Embryonic facial prominence (tissue), 1 donor: ENCODE measurements around the gene XXYLT1.
"Not testable (repeated sequence)": the region's sequence is repeated elsewhere in the genome, so short reads cannot be mapped to it uniquely, and the experiment has no call there.

Source experiments
- DNase-seq: peaks from one replicate; pipeline ENCODE4 v3.0.0-alpha.2; 2016; ENCODE audit errors: extremely low spot score

Gene XXYLT1

GRCh38 chr3:195208183-195208582 is 62.8 kb downstream of the XXYLT1 start:
- no peak for DNase-seq

GRCh38 chr3:195207731-195208130 is 63.2 kb downstream of the XXYLT1 start:
- DNase-seq, result no peak

GRCh38 chr3:195207056-195207455 is 63.9 kb downstream of the XXYLT1 start:
- no peak for DNase-seq

GRCh38 chr3:195204360-195205163 is 66.4 kb downstream of the XXYLT1 start:
- DNase-seq, result no peak

- DNase-seq, result no peak
Observed at GRCh38 chr3:195203606-195204005, 67.4 kb downstream of the XXYLT1 start.

- no peak for DNase-seq
Observed at GRCh38 chr3:195201295-195201694, 69.7 kb downstream of the XXYLT1 start.

- DNase-seq, result no peak
Observed at GRCh38 chr3:195200010-195200822, 70.7 kb downstream of the XXYLT1 start.

GRCh38 chr3:195198426-195199346 is 72.3 kb downstream of the XXYLT1 start:
- DNase-seq, result no peak

- DNase-seq, result no peak
Observed at GRCh38 chr3:195197765-195198425, 73.1 kb downstream of the XXYLT1 start.

- DNase-seq, result no peak
Observed at GRCh38 chr3:195196266-195196665, 74.7 kb downstream of the XXYLT1 start.

GRCh38 chr3:195195321-195196209 is 75.4 kb downstream of the XXYLT1 start:
- no peak for DNase-seq

- no peak for DNase-seq
Observed at GRCh38 chr3:195194559-195195206, 76.3 kb downstream of the XXYLT1 start.

GRCh38 chr3:195191580-195191979 is 79.4 kb downstream of the XXYLT1 start:
- no peak for DNase-seq

- no peak for DNase-seq
Observed at GRCh38 chr3:195189821-195190220, 81.1 kb downstream of the XXYLT1 start.

GRCh38 chr3:195188426-195188927 is 82.5 kb downstream of the XXYLT1 start:
- DNase-seq, result no peak

GRCh38 chr3:195187609-195188425 is 83.1 kb downstream of the XXYLT1 start:
- no peak for DNase-seq

- not testable (repeated sequence) for DNase-seq
Observed at GRCh38 chr3:195186710-195187047, 84.3 kb downstream of the XXYLT1 start.

- no peak for DNase-seq
Observed at GRCh38 chr3:195186041-195186709, 84.8 kb downstream of the XXYLT1 start.
